Endothelial cell of umbilical vein (primary cell): Measurements from ENCODE around the gene CHST8. TPM values are rescaled to one million over a fixed set of nuclear protein-coding genes. Genes with fewer than 3 reads are reported as not detected.

Experiments
- BruUV-seq: library from RNA; stranded (reverse); fragments of 400-500 nt; replicated peaks from 2 replicates; lab custom pipeline; 2021; lab: Mats Ljungman, UMichigan
- CTCF ChIA-PET: fragments of 300-600, 350-600 bp; sonication (Branson Sonifier 250); formaldehyde crosslinking; loops from one replicate; lab custom pipeline; 2021; ENCODE audit warnings: antibody characterized with exemption, inconsistent platforms; lab: Charles Lee
- POLR2A ChIA-PET: fragments of 300-600, 350-600 bp; sonication (Branson Sonifier 250); formaldehyde crosslinking; loops from one replicate; lab custom pipeline; 2021; ENCODE audit warnings: antibody characterized with exemption, inconsistent platforms; lab: Charles Lee
- DNase-seq: peaks from one replicate; pipeline ENCODE4 v3.0.0-alpha.2; 2011; ENCODE audit warnings: low read depth, low spot score
- FAIRE-seq: peaks from 2 replicates; lab custom pipeline; 2011; peaks lifted over from hg19 to GRCh38; lab: Jason Lieb, UNC
- H2AFZ ChIP-seq: 2 replicates; pipeline ENCODE4 v1.6.0; 2012; ENCODE audit warnings: low read depth, low read length, control low read depth, inconsistent platforms
- H3K27ac ChIP-seq: 2 replicates; pipeline ENCODE4 v1.5.1; 2011; ENCODE audit warnings: low read depth, mild to moderate bottlenecking, control low read depth, low read length, moderate library complexity; ENCODE audit not compliant: insufficient read depth
- H3K27me3 ChIP-seq, 2 experiments: 2 replicates each; pipeline versions ENCODE4 v1.6.0 to v1.6.1; 2011; ENCODE audit warnings: low read length in 2 of 2, mixed read lengths in 1 of 2; ENCODE audit not compliant: control insufficient read depth in 2 of 2, insufficient read depth in 2 of 2
- H3K36me3 ChIP-seq, 2 experiments: 2 replicates in 1 of 2; 3 replicates in 1 of 2; pipeline ENCODE4 v1.5.1; 2011; ENCODE audit warnings: low read length in 2 of 2, mild to moderate bottlenecking in 1 of 2, moderate library complexity in 1 of 2; ENCODE audit not compliant: control insufficient read depth in 2 of 2, insufficient read depth in 2 of 2; ENCODE audit errors: extremely low read depth in 1 of 2
- H3K4me1 ChIP-seq: 3 replicates; pipeline ENCODE4 v1.5.1; 2011; ENCODE audit warnings: mild to moderate bottlenecking, low read length; ENCODE audit not compliant: control insufficient read depth, insufficient read depth; ENCODE audit errors: extremely low read depth
- H3K4me2 ChIP-seq: 2 replicates; pipeline ENCODE4 v1.6.1; 2011; ENCODE audit warnings: low read length, control low read depth, mixed read lengths; ENCODE audit not compliant: insufficient read depth
- H3K4me3 ChIP-seq, 3 experiments: fragments of 200-600 bp in 1 of 3; sonication (generic), shearing (Covaris generic) in 1 of 3; replicated peaks in 1 of 3; 2 replicates each; pipeline ENCODE4 v1.5.1; 2011 to 2016; ENCODE audit warnings: control low read depth in 3 of 3, low read length in 3 of 3, mild to moderate bottlenecking in 2 of 3, inconsistent platforms in 1 of 3, low read depth in 1 of 3, moderate library complexity in 1 of 3; ENCODE audit not compliant: insufficient read depth in 1 of 3
- H3K79me2 ChIP-seq: 2 replicates; pipeline ENCODE4 v1.6.0; 2012; ENCODE audit warnings: low read length, inconsistent platforms; ENCODE audit not compliant: control insufficient read depth, insufficient read depth
- H3K9ac ChIP-seq: replicated peaks from 2 replicates; pipeline ENCODE3; 2011; ENCODE audit warnings: low read length, control low read depth; ENCODE audit not compliant: insufficient read depth; ENCODE audit errors: extremely low read depth
- H3K9me1 ChIP-seq: replicated peaks from 3 replicates; pipeline ENCODE4 v1.6.0; 2011; ENCODE audit warnings: mild to moderate bottlenecking, low read length; ENCODE audit not compliant: control insufficient read depth, insufficient read depth; ENCODE audit errors: extremely low read depth
- H3K9me3 ChIP-seq: replicated peaks from 2 replicates; pipeline ENCODE4 v1.5.1; 2012; ENCODE audit warnings: low read length, inconsistent platforms; ENCODE audit not compliant: control insufficient read depth, insufficient read depth
- H4K20me1 ChIP-seq: replicated peaks from 2 replicates; pipeline ENCODE3; 2011; ENCODE audit warnings: mild to moderate bottlenecking, low read length; ENCODE audit not compliant: control insufficient read depth, insufficient read depth; ENCODE audit errors: extremely low read depth
- CTCF ChIP-seq, 2 donors: IDR thresholded peaks; 1 replicate in 1 of 2; 2 replicates in 1 of 2; pipeline ENCODE4 v1.5.1; 2011; ENCODE audit warnings: low read length in 2 of 2, mild to moderate bottlenecking in 2 of 2, moderate library complexity in 2 of 2, control low read depth in 1 of 2, inconsistent platforms in 1 of 2, low read depth in 1 of 2; ENCODE audit not compliant: insufficient read depth in 1 of 2; ENCODE audit errors: extremely low read depth in 1 of 2
- EZH2 ChIP-seq: IDR thresholded peaks from 2 replicates; pipeline ENCODE4 v1.6.1; 2012; ENCODE audit warnings: borderline replicate concordance, low read depth, mild to moderate bottlenecking, moderate library complexity, low read length, inconsistent platforms; ENCODE audit not compliant: severe bottlenecking
- FOS ChIP-seq: IDR thresholded peaks from 2 replicates; pipeline ENCODE4 v1.6.1; 2011; ENCODE audit warnings: mild to moderate bottlenecking, low read length, moderate library complexity, borderline replicate concordance; ENCODE audit not compliant: insufficient read depth
- GATA2 ChIP-seq: IDR thresholded peaks from 2 replicates; pipeline ENCODE4 v1.7.0; 2011; ENCODE audit warnings: low read depth, mild to moderate bottlenecking, moderate library complexity, mixed read lengths, low read length; ENCODE audit not compliant: insufficient read length, insufficient read depth
- JUN ChIP-seq: IDR thresholded peaks from 2 replicates; pipeline ENCODE4 v1.6.1; 2011; ENCODE audit warnings: borderline replicate concordance, low read depth; ENCODE audit not compliant: insufficient read length, insufficient read depth
- MAX ChIP-seq: IDR thresholded peaks from 2 replicates; pipeline ENCODE4 v1.6.1; 2011; ENCODE audit not compliant: insufficient read depth, insufficient read length
- MYC ChIP-seq: IDR thresholded peaks from one replicate; pipeline ENCODE4 v1.6.1; 2011; ENCODE audit warnings: mild to moderate bottlenecking, low read depth, low read length
- POLR2A ChIP-seq: IDR thresholded peaks from 2 replicates; pipeline ENCODE4 v1.6.1; 2012; ENCODE audit warnings: low read depth, mild to moderate bottlenecking, control low read depth, low read length
- POLR2AphosphoS5 ChIP-seq: IDR thresholded peaks from 2 replicates; pipeline ENCODE4 v1.6.1; 2012; ENCODE audit warnings: low read depth, mild to moderate bottlenecking, control low read depth, low read length, moderate library complexity; ENCODE audit not compliant: insufficient read depth
- dilution Hi-C: fragments of 300-500 bp; cut with MboI; formaldehyde crosslinking; loops from one replicate; pipeline ENCODE4 v1.15.0; 2019; ENCODE audit warnings: low sequenced_read_pairs; ENCODE audit not compliant: extremely low pct_ligation_motif_present
- intact Hi-C: fragments of 100-400 bp; cut with micrococcal nuclease; formaldehyde crosslinking; loops from one replicate; pipeline ENCODE4 v1.10.0; 2022
- polyA plus RNA-seq, 4 experiments: library from polyadenylated mRNA; depleted of rRNA in 3 of 4; stranded (reverse) in 3 of 4; unstranded in 1 of 4; fragments of >200 nt; gene quantifications; 2 replicates each; pipeline versions ENCODE4 v1.2.1 to v1.2.3, GENCODE V29; 2011 to 2012; ENCODE audit warnings: missing spikeins in 1 of 4
- total RNA-seq: library from RNA; stranded (reverse); gene quantifications from 2 replicates; pipeline ENCODE4 v1.2.3, GENCODE V29; 2021

Gene CHST8
- total and polyA plus RNA-seq, 2 donors (not counting 3 experiments of a cell fraction or from before 2014, with no cell fraction given), result not detected

GRCh38 chr19:33701565-33701964 is 79.8 kb downstream of the CHST8 start:
- H3K9me1 ChIP-seq, result no peaks in the 10 kb centered on the region
- no peak overlapping the region for H3K27ac ChIP-seq
- FAIRE-seq, result no peak
- H3K9me3 ChIP-seq, result no peaks in the 10 kb centered on the region
- POLR2A ChIA-PET, result no interaction called here
- H3K27me3 ChIP-seq, result no peaks in the 10 kb centered on the region
- no peak for DNase-seq
- H2AFZ ChIP-seq, result no peak overlapping the region
- H3K36me3 ChIP-seq, result no peaks in the 10 kb centered on the region
- intact Hi-C loops (no loop called here), dilution Hi-C loops (no loop called here)
- H3K79me2 ChIP-seq, result no peaks in the 10 kb centered on the region
- H3K4me2 ChIP-seq, result no peak overlapping the region
- H3K4me1 ChIP-seq, result no peaks in the 10 kb centered on the region
- no peak overlapping the region for H3K4me3 ChIP-seq
- no peaks in the 10 kb centered on the region for H4K20me1 ChIP-seq
- BruUV-seq, result no TSS peak
- TF ChIP-seq MYC, result no peak
- TF ChIP-seq FOS, result no peak
- no peak for TF ChIP-seq POLR2A
- TF ChIP-seq CTCF (IDR thresholded peaks at IDR 0.05; ENCODE audit: extremely low read depth in 1 of 2, insufficient read depth in 1 of 2, low read depth in 1 of 2, low read length in 2 of 2), result no peak
- no peak for TF ChIP-seq POLR2AphosphoS5
- TF ChIP-seq GATA2, result no peak
- no peak for TF ChIP-seq JUN
- TF ChIP-seq EZH2, result no peak
- TF ChIP-seq MAX, result no peak
- CTCF ChIA-PET, result no interaction called here
- no peak overlapping the region for H3K9ac ChIP-seq
